ENCODE results near the gene CINP.

Gene CINP

GRCh38 chr14:102362545-102363181 lies at the start of gene CINP, which contains the start of gene TECPR2:
TSS of gene CINP (minus strand) at chr14:102362890. CDS start at chr14:102362851, 39 bp downstream.
TSS of gene TECPR2 (plus strand) at chr14:102362941. CDS start at chr14:102376722, 13,781 bp downstream.
- DNase-seq: peak; percentile 95

GRCh38 chr14:102408724-102409123 lies 46.0 kb upstream of the CINP start:
- DNase-seq: no peak

- no peak for DNase-seq
These were observed 44.6 kb upstream of the CINP start for GRCh38 chr14:102407258-102407657.

GRCh38 chr14:102403028-102403427 lies 40.3 kb upstream of the CINP start:
- no peak for DNase-seq

- DNase-seq: no peak
These were observed 33.8 kb upstream of the CINP start for GRCh38 chr14:102396521-102396920.

- no peak for DNase-seq
These were observed 32.2 kb upstream of the CINP start for GRCh38 chr14:102394717-102395375.

- no peak for DNase-seq
These were observed 29.8 kb upstream of the CINP start for GRCh38 chr14:102392506-102392905.

- DNase-seq: no peak
These were observed 27.6 kb upstream of the CINP start for GRCh38 chr14:102390064-102390855.

- DNase-seq: no peak
These were observed 26.6 kb upstream of the CINP start for GRCh38 chr14:102389246-102389645.

- DNase-seq: no peak
These were observed 24.4 kb upstream of the CINP start for GRCh38 chr14:102387086-102387485.

GRCh38 chr14:102378830-102379229 lies 16.1 kb upstream of the CINP start:
- no peak for DNase-seq

GRCh38 chr14:102377696-102378095 lies 15.0 kb upstream of the CINP start:
- DNase-seq: no peak

GRCh38 chr14:102375119-102375518 lies 12.4 kb upstream of the CINP start:
- DNase-seq: no peak

GRCh38 chr14:102374264-102374663 lies 11.6 kb upstream of the CINP start:
- DNase-seq: no peak

GRCh38 chr14:102373110-102373509 lies 10.4 kb upstream of the CINP start:
- no peak for DNase-seq

- DNase-seq: no peak
These were observed 8.7 kb upstream of the CINP start for GRCh38 chr14:102371361-102371760.

GRCh38 chr14:102370305-102370809 lies 7.7 kb upstream of the CINP start:
- DNase-seq: no peak

GRCh38 chr14:102363182-102363943 lies 673 bp upstream of the CINP start:
- peak; percentile 4 for DNase-seq

- peak; percentile 1 for DNase-seq
These were observed 606 bp downstream of the CINP start for GRCh38 chr14:102362084-102362483.

GRCh38 chr14:102360388-102360787 lies 2.3 kb downstream of the CINP start:
- no peak for DNase-seq

- DNase-seq: no peak
These were observed 3.3 kb downstream of the CINP start for GRCh38 chr14:102359341-102359740.

GRCh38 chr14:102356280-102356679 lies 6.4 kb downstream of the CINP start:
- no peak for DNase-seq

- DNase-seq: no peak
These were observed 9.5 kb downstream of the CINP start for GRCh38 chr14:102353126-102353619.
